Measurements from ENCODE around the gene RABEPK.
"Not testable (repeated sequence)": the region's sequence is repeated elsewhere in the genome, so short reads cannot be mapped to it uniquely, and the experiment has no call there.

RABEPK gene, protein sequence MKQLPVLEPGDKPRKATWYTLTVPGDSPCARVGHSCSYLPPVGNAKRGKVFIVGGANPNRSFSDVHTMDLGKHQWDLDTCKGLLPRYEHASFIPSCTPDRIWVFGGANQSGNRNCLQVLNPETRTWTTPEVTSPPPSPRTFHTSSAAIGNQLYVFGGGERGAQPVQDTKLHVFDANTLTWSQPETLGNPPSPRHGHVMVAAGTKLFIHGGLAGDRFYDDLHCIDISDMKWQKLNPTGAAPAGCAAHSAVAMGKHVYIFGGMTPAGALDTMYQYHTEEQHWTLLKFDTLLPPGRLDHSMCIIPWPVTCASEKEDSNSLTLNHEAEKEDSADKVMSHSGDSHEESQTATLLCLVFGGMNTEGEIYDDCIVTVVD

DNA sequence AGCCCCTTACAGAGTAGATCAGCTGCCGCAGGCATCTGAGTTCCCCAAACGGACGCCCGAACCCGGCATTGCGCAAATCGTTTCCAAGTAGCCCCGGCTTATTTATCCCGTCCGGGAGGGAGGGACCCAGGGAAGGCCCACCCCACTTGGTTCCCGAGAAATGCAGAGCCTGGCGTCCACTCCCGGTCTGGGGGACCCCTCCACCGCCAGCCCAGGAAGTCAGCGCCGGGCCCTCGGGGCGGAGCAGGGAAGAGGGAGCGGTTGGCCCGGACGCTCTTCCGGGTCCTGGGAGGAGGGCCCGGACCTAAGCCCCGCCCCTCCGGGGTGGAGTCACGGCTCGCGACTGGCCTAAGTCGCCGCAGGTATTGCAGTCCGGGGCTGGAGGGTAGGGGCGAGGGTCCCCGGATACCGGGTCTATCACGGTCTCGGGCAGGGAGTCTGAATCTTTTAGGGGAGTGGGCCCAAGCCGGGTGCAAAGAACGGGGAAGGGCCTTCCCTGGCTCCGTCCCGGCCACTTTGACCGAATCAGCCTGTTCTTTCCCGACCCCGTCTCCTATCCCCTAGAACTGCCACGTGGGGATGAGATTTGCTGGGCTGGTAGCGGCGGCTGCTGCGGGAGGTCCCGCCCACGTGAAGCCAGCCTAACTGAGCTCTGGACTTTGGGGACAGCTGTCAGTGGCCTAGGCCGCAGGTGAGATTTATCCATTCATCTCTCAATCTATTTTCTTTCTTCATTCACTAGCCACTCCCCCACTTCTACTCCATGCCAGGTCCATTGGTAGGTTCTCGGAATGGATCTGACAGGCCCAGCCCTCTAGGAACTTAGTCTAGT, at the start of gene RABEPK:
TSS of gene RABEPK (plus strand) at position 327 of the 832 bp plus-strand sequence. CDS start 2,472 bp downstream, outside the sequence.
- DNase-seq: peak; percentile 98

DNA sequence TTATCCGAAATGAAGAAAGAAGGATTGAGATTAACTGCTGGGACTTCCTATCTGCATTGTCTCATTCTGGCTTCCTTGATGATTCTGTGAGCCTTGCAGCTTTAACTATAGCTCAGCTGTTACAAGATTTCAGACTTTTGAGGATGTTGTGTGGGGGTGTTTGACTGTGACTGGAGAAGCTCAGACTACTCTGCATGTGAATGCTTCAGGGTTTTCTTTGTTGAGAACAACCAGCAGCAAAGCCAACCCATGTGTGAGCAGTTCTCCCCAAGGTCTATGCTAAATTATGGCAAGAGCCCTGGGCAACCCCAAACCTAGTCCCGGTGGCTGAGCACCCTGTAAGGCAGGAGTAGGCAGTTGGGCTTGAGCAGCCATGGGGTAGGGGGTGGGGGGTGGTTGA, 48.6 kb upstream of the RABEPK start:
- no peak for DNase-seq

DNA sequence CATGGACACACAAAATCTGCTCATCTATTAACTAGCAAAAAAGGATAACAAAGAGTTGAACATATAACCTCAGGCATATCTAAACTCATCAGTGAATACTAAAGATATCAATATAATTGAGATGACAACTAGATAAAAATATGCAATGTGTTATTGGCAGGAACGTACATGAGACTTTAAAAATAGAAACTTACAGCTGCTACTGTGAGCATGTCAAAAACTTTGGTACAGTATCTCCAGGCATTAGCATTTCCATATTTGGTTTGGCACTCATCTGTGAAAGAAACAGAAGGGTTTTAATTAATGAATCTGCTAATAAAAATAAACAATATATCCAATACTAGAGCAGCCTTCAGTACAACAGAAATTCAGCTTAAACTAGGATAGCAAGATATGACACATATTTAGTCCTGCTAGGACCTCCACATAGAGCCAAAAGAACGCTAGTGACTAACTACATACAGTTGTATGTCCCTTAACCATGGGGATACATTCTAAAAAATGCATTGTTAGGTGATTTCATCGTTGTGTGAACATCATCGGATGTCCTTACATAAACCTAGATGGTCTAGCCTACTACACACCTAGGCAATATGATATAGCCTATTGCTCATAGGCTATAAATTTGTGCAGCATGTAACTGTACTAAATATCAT, 46.5 kb upstream of the RABEPK start:
- no peak for DNase-seq

DNA sequence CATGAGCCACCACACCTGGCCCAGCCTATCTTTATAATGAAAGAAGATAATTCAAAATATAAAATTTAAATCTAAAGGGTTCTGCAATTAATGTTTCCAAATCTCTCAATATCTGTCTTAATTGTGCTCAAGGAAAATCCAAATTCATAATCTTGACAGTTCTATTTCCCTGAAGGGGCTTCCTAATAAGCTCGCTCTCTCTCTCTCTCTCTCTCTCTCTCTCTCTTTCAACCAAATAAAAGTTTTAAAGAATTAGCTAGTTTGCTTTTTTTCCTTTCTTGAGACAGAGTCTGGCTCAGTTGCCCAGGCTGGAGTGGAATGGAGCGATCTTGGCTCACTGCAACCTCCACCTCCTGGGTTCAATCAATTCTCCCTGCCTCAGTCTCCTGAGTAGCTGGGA, 43.8 kb upstream of the RABEPK start:
- no peak for DNase-seq

DNA sequence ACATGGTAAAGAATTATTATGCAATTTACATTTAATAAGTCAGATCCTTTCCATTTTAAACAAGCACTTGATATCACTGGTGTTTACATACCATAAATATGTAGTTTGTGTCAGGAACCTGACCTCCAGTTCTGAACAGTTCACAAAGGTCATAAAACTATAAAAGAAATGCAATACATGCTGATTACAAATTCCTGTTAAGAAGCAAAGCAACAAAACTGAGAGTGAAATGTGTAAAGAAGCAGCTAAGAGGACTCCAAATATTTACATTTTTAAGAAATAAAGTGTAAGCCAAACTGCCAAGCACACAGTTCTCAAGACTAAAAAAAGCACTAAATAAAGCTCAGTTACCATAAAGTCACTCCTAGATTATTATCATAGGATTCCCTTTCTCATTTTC, 39.6 kb upstream of the RABEPK start:
- DNase-seq: no peak

DNA sequence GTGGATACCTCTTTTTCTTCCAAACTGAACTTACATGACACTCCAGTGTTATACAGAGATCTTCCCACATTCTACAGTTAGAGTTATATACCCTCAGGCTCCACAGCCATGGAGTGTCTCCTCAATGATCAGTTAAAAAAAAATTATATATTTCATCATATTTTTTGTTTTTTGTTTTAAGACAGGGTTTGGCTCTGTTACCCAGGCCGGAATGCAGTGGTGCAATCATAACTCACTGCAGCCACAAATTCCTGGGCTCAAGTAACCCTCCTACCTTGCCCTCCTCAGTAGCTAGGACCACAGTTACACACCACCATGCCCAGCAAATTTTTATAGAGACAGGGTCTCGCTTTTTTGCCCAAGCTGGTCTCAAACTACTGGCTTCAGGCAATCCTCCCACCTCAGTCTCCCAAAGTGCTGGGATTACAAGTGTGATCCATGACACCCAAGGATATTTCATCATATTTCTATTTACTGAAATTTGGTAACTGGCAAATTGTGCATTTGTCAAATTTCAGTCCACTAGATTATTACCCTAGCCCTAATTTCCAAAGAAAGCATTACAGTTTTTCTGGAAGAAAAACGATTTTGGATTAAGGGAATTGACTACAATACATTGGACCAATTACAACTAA, 38.9 kb upstream of the RABEPK start:
- no peak for DNase-seq

DNA sequence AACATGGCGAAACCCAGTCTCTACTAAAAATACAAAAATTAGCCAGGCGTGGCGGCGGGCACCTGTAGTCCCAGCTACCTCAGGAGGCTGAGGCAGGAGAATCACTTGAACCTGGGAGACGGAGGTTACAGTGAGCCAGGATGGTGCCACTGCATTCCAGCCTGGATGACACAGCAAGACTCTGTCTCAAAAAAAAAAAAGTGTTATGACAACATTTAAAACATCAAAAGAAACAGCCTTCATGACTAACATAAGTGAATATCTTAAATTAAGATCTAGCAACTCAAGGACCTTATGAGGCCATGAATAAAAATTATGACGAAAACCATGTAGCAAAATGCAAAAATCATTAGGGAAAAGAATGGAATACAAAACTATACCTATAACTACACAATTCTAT, 37.5 kb upstream of the RABEPK start:
- DNase-seq: not testable (repeated sequence)

DNA sequence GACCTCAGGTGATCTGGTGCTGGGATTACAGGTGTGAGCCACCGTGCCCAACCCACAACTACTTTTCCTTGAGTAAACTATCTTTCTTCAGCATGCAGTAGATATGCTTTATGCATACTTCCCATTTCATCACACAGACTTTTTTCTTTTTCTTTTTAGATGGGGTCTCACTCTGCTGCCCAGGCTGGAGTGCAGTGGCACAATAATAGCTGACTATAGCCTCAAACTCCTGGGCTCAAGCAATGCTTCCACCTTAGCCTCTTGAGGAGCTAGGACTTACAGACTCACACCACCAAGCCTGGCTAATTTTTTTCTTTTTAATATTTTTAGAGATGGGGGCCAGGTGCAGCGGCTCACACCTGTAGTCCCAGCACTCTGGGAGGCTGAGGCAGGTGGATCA, 33.6 kb upstream of the RABEPK start:
- DNase-seq: no peak

DNA sequence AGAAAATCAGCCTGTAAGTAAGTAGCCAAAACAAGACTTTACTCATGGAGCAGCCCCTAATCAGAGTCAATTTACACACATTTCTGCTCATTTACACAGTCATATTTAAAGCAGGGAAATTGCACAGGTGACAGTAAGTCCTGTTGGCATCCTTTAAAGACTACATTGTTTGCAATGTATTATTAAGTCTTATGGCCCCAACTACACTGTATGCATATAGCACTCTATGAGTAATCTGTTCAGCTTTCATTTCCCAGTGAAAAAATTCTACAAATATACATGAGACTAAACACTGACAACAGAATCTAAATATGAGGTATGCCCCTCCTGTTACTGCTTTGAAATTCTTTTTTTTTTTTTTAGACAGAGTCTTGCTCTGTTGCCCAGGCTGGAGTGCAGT, 30.4 kb upstream of the RABEPK start:
- no peak for DNase-seq

DNA sequence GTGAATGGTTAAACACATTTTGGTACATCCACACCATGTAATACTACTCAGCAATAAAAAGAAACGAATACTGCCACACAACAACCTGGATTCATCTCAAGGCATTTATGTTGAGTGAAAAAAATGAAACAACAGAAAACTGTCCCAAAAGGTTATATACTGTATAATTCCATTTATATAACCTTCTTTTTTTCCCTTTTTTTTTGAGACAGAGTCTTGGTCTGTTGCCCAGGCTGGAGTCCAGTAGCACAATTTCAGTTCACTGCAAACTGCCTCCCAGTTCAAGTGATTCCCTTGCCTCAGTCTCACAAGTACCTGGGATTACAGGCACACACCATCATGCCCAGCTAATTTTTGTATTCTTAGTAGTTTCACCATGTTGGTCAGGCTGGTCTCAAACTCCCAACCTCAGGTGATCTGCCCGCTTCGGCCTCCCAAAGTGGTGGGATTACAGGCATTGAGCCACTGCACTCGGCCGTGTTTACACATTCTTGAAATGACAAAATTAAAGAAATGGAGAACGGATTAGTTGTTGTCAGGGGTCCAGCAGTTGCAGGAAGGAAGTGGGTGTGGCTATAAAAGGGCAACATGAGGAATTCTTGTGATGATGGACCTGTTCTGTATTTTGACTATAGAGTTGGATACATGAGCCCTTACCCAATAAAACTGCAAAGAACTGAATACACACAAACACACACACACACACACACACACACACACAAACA, 28.1 kb upstream of the RABEPK start:
- no peak for DNase-seq

DNA sequence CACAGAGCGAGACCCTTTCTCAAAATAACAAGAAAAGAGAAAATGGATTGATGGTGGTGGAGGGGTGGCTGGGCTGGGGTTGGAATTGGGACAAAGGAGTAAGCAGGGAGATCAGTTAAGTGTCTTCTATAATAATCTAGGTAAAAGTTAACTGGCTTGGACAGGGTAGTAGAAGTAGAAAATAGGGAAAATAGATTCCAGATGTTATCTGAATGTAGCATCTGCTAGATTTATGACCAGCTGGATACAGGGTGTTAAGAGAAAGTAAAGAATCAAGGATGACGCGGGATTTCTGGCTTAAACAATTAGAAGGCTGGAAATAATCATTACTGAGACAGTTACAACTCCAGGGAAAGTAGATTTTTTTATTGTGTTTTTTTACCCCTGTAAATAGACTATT, 23.7 kb upstream of the RABEPK start:
- DNase-seq: no peak

DNA sequence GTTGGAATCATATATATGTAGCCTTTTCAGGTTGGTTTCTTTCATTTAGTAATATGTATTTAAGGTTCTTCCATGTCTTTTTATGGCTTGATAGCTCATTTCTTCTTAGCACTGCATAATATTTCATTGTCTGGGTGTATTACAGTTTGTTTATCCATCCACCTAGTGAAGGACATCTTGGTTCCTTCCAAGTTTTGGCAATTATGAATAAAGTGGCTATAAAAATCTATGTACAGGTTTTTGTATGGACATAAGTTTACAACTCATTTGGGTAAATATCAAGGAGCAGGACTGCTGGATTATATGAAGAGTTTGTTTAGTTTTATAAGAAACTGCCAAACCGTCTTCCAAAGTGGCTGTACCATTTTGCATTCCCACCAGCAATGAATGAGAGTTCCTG, 22.5 kb upstream of the RABEPK start:
- no peak for DNase-seq

DNA sequence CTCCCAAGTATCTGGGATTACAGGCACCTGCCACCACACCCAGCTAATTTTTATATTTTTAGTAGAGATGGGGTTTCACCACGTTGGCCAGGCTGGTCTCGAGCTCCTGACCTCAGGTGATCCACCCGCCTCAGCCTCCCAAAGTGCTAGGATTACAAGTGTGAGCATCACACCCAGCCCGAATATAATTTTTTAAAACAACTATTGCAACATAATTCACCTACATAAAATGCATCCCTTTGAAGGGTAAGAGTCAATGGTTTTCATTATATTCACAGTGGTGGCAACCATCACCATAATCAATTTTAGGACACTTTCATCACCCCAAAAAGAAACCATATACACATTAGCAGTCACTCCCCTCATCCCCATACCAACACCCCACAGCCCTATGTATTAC, 20.6 kb upstream of the RABEPK start:
- not testable (repeated sequence) for DNase-seq

DNA sequence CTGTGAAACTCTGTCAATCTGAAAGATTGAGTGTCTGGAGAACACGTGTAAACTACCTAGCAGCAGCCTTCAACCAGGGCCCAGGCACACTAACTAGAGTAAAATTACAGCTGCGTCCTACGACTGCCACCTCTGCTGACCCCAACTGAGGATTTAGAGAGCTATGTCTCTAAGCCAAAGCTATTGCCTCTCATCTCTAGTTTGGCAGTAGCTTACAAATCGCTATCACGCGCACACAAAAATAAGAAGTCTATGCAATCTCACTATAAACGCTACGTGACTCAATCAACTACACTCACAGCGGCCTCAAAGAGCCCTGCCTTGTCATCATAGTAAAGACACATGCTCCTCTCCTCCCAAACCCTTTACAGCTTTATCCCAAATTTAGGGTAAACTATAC, 19.5 kb upstream of the RABEPK start:
- DNase-seq: no peak

DNA sequence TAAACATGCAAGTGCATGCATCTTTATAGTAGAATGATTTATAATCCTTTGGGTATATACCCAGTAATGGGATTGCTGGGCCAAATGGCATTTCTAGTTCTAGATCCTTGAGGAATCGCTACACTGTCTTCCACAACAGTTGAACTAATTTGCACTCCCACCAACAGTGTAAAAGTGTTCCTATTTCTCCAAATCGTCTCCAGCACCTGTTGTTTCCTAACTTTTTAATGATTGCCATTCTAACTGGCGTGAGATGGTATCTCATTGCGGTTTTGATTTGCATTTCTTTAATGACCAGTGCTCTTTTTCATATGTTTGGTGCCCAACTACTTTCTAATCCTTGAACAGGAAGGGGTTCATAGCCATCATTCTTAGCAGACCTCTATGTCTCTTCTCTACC, 18.6 kb upstream of the RABEPK start:
- not testable (repeated sequence) for DNase-seq

DNA sequence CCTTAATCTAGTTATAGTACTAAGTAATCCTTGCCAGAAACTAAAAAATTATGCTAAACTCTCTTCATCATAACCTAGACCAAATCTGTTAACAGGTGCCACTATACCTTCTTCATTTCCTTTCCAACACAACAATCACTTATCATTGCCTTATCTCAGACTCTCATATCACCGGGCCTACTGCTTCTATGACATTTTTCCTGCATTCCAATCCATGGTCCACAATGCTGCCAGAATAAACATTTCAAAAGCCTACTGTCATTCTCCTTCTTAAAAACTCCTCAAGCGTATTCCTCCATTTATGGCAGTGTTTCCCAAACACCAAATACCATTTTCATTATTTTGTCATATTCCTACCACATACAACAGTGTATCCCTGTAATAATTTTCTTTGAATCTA, 17.3 kb upstream of the RABEPK start:
- no peak for DNase-seq

DNA sequence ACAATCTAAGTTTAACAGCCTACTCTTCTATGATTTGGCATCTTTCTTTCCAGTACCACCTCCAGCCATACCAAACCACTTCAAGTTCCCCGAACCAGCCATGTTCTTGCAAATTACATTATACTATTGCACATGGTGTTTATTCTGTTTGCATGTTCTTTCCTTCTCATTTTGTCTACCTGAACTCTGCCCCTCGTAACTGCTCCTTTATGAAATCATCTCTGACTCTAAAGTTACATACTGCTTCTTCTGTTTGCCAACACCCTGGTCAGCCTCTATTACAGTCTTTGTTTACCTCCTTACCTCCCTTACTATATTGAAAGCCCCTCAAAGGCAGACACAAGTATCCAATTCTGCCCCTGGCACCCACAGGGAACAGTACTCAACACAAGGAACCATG, 16.8 kb upstream of the RABEPK start:
- no peak for DNase-seq

DNA sequence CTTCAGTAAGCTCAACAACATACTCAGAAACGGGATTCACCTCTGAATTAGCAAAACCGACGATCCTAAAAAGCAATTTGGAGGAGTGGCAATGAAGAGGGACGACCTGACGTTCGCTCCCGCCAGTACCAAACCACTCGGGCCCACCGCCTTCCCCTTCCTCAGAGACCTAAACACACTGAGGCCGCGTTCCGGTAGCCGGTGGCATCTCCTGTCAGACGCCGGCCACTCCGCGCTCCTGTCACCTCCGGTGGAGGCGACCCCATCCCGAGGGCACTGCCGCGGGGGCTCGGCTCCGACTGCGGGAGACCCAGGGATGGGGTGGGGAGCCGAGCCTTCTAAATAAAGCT, 11.4 kb upstream of the RABEPK start:
- no peak for DNase-seq

DNA sequence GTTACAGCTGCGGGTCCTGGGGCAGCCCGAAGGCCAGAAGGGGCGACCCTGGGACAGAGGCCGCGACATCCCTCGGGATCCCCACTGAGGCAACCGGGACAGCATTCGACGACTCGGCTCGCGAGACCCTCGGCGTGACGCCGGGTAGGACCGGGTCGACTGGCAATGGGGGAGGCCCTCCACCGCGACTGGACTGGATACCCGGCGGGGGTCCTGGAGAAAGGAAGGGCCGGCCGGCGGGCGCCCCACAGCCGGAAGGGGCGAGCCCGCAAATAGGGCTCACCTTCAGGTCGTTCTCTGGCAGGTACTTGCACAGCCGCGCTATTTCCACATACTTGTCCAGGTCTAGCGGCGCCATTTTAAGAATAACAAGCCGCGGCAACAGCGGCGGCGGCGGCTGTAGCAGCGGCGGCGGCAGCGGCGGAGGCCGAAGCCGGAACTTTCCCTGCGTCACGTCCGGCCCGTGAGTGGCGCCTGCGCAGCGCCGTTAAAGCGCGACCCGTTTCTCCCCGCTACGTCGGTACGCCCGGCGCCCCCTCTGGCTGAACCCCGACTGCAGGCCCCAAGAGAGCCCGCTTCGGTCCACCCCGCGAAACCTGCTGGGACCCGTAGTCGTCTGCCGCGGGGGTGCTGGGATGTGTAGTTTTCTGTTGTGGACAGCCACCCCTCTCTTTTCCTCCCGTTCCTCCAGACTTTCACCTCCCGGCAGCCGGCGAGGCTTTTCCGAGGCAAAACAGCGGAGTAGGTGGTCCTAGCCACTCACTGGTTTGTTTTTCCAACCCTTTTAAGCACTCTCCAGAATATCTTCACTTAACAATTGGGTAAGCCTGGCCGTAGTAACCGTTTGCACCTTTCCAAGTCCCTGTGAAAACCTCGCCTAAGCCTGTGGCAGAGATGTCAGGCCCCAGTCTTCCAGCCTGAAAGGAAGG, 10.7 kb upstream of the RABEPK start, which contains the start of gene PPP6C:
TSS of gene PPP6C (minus strand) at position 443 of the 929 bp plus-strand sequence. CDS start at position 358, 85 bp downstream.
- DNase-seq: peak; percentile 98

DNA sequence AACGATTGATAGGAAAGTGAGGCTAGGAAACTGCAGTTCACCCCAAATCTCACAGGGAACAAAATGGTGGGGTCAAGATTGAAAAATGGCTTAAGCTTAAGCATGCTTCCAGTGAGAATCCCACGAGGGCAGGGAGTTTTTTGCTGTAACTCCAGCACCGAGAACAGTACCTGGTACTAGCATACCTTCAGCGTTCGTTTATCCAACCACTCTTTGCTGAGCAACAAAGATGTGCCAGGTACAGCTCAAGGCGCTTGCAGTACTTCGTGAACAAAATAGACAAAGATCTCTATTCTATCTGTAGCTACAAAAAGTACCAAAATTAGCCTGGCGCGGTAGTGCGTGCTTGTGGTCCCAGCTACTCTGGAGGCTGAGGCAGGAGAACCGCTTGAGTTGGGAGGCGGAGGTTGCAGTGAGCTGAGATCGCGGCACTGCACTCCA, 10.0 kb upstream of the RABEPK start:
- peak; percentile 71 for DNase-seq

DNA sequence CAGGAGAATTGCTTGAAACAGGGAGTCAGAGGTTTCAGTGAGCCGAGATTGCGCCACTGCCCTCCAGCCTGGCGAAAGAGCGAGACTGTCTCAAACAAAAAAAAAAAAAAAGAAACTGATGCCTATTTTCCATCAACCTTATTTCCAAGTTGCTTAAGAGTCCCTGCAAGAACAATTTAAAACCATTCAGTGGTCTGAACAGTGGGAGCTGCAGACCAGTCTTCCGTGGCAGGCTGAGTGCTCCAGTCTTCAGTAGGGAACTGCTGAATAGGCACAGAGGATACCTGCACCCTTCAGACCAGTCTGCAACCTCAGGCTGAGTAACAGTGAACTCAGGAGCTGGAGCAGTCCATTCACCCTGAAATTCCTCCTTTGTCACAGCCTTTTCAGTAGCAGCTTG, 5.9 kb upstream of the RABEPK start:
- not testable (repeated sequence) for DNase-seq
